IMR-90 (cell line): ENCODE results near the gene C9orf152.

Experiments
- CEBPB ChIP-seq: IDR thresholded peaks from 2 replicates; pipeline ENCODE4 v1.6.1; 2012; ENCODE audit warnings: low read depth, low read length, improper control_type of control experiment
- MAZ ChIP-seq: IDR thresholded peaks from 2 replicates; pipeline ENCODE4 v1.6.1; 2012; ENCODE audit warnings: low read depth, mild to moderate bottlenecking, low read length, improper control_type of control experiment, moderate library complexity, borderline replicate concordance
- MXI1 ChIP-seq: IDR thresholded peaks from 2 replicates; pipeline ENCODE4 v1.6.1; 2012; ENCODE audit warnings: low read depth, mild to moderate bottlenecking, low read length, moderate library complexity, borderline replicate concordance
- NFE2L2 ChIP-seq: fragments of 150-350 bp; IDR thresholded peaks from 2 replicates; pipeline ENCODE4 v1.6.1; 2016; ENCODE audit warnings: low read depth, mild to moderate bottlenecking, low read length
- POLR2A ChIP-seq: IDR thresholded peaks from 2 replicates; pipeline ENCODE4 v1.6.1; 2012; ENCODE audit warnings: mild to moderate bottlenecking, low read depth, low read length
- RAD21 ChIP-seq: IDR thresholded peaks from 2 replicates; pipeline ENCODE4 v1.6.1; 2012; ENCODE audit warnings: low read length, improper control_type of control experiment
- SMC3 ChIP-seq: fragments of 150-350 bp; IDR thresholded peaks from 2 replicates; pipeline ENCODE4 v1.6.1; 2016; ENCODE audit warnings: low read depth, mild to moderate bottlenecking, antibody characterized with exemption, low read length, moderate library complexity
- TF ChIP-seq, protein P1 (sequence below): conservative IDR thresholded peaks from 2 replicates; pipeline ENCODE4 v1.5.1; 2012; ENCODE audit warnings: mild to moderate bottlenecking, low read depth, low read length, improper control_type of control experiment
- TF ChIP-seq, protein P2 (sequence below): fragments of 150-350 bp; IDR thresholded peaks from 2 replicates; pipeline ENCODE4 v1.6.1; 2017; ENCODE audit warnings: mild to moderate bottlenecking, antibody characterized with exemption, low read length, low read depth

DNA sequence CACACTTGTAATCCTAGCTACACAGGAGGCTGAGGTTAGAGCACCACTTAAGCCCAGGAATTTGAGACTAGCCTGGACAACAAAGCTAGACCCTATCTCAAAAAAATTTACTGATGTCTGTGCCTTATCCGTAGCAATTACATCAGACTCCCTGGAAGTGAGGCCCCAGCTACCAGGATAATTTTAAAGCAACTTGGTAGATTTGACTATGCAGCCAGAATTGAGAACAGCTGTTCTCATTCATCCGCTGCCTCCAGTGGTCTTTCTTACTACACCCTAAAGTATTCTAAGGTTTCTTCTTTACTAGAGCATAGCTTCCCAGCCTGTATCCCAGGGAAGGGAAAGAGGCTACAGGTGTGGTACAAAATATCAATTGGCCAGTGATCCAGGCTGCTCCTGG is 20.4 kb upstream of the C9orf152 start:
- TF ChIP-seq, protein P1, sequence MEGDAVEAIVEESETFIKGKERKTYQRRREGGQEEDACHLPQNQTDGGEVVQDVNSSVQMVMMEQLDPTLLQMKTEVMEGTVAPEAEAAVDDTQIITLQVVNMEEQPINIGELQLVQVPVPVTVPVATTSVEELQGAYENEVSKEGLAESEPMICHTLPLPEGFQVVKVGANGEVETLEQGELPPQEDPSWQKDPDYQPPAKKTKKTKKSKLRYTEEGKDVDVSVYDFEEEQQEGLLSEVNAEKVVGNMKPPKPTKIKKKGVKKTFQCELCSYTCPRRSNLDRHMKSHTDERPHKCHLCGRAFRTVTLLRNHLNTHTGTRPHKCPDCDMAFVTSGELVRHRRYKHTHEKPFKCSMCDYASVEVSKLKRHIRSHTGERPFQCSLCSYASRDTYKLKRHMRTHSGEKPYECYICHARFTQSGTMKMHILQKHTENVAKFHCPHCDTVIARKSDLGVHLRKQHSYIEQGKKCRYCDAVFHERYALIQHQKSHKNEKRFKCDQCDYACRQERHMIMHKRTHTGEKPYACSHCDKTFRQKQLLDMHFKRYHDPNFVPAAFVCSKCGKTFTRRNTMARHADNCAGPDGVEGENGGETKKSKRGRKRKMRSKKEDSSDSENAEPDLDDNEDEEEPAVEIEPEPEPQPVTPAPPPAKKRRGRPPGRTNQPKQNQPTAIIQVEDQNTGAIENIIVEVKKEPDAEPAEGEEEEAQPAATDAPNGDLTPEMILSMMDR = no peak
- TF ChIP-seq SMC3 (no peak), POLR2A (no peak), CEBPB (no peak), NFE2L2 (no peak), MXI1 (no peak), MAZ (no peak), RAD21 (no peak)
- TF ChIP-seq, protein P2, sequence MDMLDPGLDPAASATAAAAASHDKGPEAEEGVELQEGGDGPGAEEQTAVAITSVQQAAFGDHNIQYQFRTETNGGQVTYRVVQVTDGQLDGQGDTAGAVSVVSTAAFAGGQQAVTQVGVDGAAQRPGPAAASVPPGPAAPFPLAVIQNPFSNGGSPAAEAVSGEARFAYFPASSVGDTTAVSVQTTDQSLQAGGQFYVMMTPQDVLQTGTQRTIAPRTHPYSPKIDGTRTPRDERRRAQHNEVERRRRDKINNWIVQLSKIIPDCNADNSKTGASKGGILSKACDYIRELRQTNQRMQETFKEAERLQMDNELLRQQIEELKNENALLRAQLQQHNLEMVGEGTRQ = no peak
